MV-4-11 (cell line): ENCODE measurements around the gene ESPNL.

ENCODE experiments used
- DNase-seq: peaks from one replicate; lab custom pipeline; 2025; lab: John Stamatoyannopoulos, UW

ESPNL gene

GRCh38 chr2:238141541-238142318 is 41.6 kb downstream of the ESPNL start:
- DNase-seq: peak; percentile 51

GRCh38 chr2:238142382-238143205 is 42.5 kb downstream of the ESPNL start:
- no peak for DNase-seq

- DNase-seq: no peak
These were observed 43.3 kb downstream of the ESPNL start for GRCh38 chr2:238143239-238143951.

- no peak for DNase-seq
These were observed 44.1 kb downstream of the ESPNL start for GRCh38 chr2:238144262-238144661.

GRCh38 chr2:238145046-238145445 is 44.9 kb downstream of the ESPNL start:
- no peak for DNase-seq

GRCh38 chr2:238145851-238146250 is 45.7 kb downstream of the ESPNL start:
- DNase-seq: no peak

- no peak for DNase-seq
These were observed 46.9 kb downstream of the ESPNL start for GRCh38 chr2:238146884-238147544.

- no peak for DNase-seq
These were observed 48.8 kb downstream of the ESPNL start for GRCh38 chr2:238148981-238149380.

GRCh38 chr2:238149841-238150572 is 49.9 kb downstream of the ESPNL start:
- no peak for DNase-seq

- DNase-seq: no peak
These were observed 50.5 kb downstream of the ESPNL start for GRCh38 chr2:238150686-238151085.

GRCh38 chr2:238151205-238151604 is 51.1 kb downstream of the ESPNL start:
- DNase-seq: no peak

GRCh38 chr2:238151628-238152235 is 51.6 kb downstream of the ESPNL start:
- no peak for DNase-seq

GRCh38 chr2:238152771-238153688 is 52.9 kb downstream of the ESPNL start:
- no peak for DNase-seq

GRCh38 chr2:238154570-238154969 is 54.4 kb downstream of the ESPNL start:
- DNase-seq: no peak

- DNase-seq: no peak
These were observed 55.1 kb downstream of the ESPNL start for GRCh38 chr2:238155051-238155760.

- DNase-seq: no peak
These were observed 55.9 kb downstream of the ESPNL start for GRCh38 chr2:238155761-238156694.

- DNase-seq: no peak
These were observed 57.4 kb downstream of the ESPNL start for GRCh38 chr2:238157506-238158017.

- DNase-seq: no peak
These were observed 57.9 kb downstream of the ESPNL start for GRCh38 chr2:238158018-238158508.
